HepG2 (cell line): Measurements from ENCODE around the gene VAV2.

ENCODE experiments used
- ASH2L ChIP-seq: fragments of 300-600, 200-600 bp; sonication (generic); IDR thresholded peaks from 2 replicates; pipeline ENCODE4 v1.7.0; 2017; ENCODE audit warnings: low read depth, mild to moderate bottlenecking, moderate library complexity, mixed read lengths, low read length; ENCODE audit not compliant: insufficient read length
- CTCF ChIP-seq: sonication (generic); formaldehyde crosslinking; IDR thresholded peaks from 2 replicates; pipeline ENCODE4 v1.5.0; 2020; ENCODE audit warnings: mild to moderate bottlenecking, missing genetic modification reagents, moderate library complexity
- DMAP1 ChIP-seq: IDR thresholded peaks from 2 replicates; pipeline ENCODE4 v1.6.1; 2016
- EED ChIP-seq: sonication (generic); formaldehyde crosslinking; IDR thresholded peaks from 2 replicates; pipeline ENCODE4 v1.5.0; 2020; ENCODE audit warnings: mild to moderate bottlenecking, missing genetic modification reagents
- ELF4 ChIP-seq: sonication (generic); formaldehyde crosslinking; IDR thresholded peaks from 2 replicates; pipeline ENCODE4 v1.5.0; 2020; ENCODE audit warnings: missing genetic modification reagents, mild to moderate bottlenecking, moderate library complexity, borderline replicate concordance
- ETV6 ChIP-seq: sonication (generic); formaldehyde crosslinking; conservative IDR thresholded peaks from 2 replicates; pipeline ENCODE4 v1.4.0; 2020; ENCODE audit warnings: missing genetic modification reagents
- JUND ChIP-seq: sonication (generic); formaldehyde crosslinking; IDR thresholded peaks from 2 replicates; pipeline ENCODE4 v1.8.0; 2022; ENCODE audit warnings: mild to moderate bottlenecking, missing genetic modification reagents
- KLF13 ChIP-seq: sonication (generic); formaldehyde crosslinking; IDR thresholded peaks from 2 replicates; pipeline ENCODE4 v1.4.0; 2020; ENCODE audit warnings: mild to moderate bottlenecking, missing genetic modification reagents
- POLR2A ChIP-seq, 2 experiments: IDR thresholded peaks; 2 replicates each; pipeline ENCODE4 v1.6.1; 2011; ENCODE audit warnings: low read depth in 2 of 2, low read length in 2 of 2, mild to moderate bottlenecking in 1 of 2, moderate library complexity in 1 of 2; ENCODE audit not compliant: insufficient read depth in 1 of 2
- ZNF24 ChIP-seq: fragments of 450-650 bp; IDR thresholded peaks from 2 replicates; pipeline ENCODE4 v1.6.1; 2017; ENCODE audit warnings: antibody characterized with exemption, mild to moderate bottlenecking
- ZNF616 ChIP-seq: sonication (generic); formaldehyde crosslinking; IDR thresholded peaks from 2 replicates; pipeline ENCODE4 v1.5.0; 2020; ENCODE audit warnings: low read depth, mild to moderate bottlenecking, missing genetic modification reagents
- TF ChIP-seq, protein P1 (sequence below): sonication (generic); formaldehyde crosslinking; conservative IDR thresholded peaks from 2 replicates; pipeline ENCODE4 v1.8.0; 2022; ENCODE audit warnings: missing genetic modification reagents

DNA sequence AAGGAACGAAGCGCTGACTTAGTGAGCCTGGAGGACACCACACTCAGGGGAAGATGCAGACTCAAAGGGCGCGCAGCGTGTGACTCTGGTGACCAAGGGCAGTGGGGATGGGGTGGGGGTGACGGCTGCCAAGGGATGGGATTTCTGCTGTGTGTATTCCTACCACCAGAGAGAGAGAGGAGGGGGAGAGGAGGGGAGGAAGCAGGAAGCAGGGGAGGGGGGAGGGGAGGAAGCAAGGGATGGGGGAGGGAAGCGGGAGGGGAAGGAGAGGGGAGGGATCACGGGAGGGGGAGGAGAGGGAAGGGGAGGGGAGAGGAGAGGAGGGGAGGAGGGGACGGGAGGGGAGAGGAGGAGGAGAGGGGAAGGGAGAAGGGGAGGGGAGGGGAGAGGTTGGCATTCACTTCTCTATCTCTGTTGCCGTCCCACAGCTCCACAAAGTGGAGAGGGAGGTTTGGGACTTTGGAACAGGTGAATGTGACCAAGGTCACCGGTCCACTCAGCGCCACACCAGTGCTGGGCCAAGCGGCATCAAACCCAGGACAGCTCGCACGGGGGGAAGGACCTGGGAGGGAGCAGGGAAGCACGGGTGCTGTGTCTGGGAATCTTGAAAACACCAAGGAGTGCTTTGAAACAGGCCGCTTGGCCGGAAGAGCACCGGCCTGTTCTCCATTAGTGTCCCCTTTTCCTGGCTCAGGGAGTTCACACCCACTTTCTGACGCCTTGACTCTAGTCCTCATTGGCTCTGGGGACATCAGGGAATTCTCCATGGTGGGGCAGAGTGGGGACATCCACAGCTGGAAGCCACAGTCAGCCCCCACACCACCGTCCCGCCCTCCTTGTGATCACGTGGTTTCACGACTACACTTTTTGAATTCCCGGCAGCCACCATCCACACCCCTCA is 77.4 kb downstream of the VAV2 start:
- TF ChIP-seq ASH2L (no peak), CTCF (CRISPR knock-in tag) (peak; percentile 37), ELF4 (no peak), KLF13 (CRISPR knock-in tag) (no peak), DMAP1 (CRISPR knock-in tag) (no peak), ETV6 (no peak), JUND (CRISPR knock-in tag) (no peak), ZNF616 (CRISPR knock-in tag) (no peak; the same call in 1 of the 2 replicates), EED (CRISPR knock-in tag) (no peak), POLR2A (IDR thresholded peaks at IDR 0.05; ENCODE audit: insufficient read depth in 1 of 2, low read depth in 2 of 2, low read length in 2 of 2) (peak in 1 of 2 experiments; percentile 39; a peak in 2 of 4 replicates), ZNF24 (no peak)
- TF ChIP-seq, protein P1, sequence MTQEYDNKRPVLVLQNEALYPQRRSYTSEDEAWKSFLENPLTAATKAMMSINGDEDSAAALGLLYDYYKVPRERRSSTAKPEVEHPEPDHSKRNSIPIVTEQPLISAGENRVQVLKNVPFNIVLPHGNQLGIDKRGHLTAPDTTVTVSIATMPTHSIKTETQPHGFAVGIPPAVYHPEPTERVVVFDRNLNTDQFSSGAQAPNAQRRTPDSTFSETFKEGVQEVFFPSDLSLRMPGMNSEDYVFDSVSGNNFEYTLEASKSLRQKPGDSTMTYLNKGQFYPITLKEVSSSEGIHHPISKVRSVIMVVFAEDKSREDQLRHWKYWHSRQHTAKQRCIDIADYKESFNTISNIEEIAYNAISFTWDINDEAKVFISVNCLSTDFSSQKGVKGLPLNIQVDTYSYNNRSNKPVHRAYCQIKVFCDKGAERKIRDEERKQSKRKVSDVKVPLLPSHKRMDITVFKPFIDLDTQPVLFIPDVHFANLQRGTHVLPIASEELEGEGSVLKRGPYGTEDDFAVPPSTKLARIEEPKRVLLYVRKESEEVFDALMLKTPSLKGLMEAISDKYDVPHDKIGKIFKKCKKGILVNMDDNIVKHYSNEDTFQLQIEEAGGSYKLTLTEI (CRISPR knock-in tag), result no peak
